Ovary (tissue), 9 donors: ENCODE measurements around the gene ESPN. TPM values are rescaled to one million over a fixed set of nuclear protein-coding genes. Genes with fewer than 3 reads are reported as not detected.

Experiments
- DNase-seq, 5 donors: peaks; one replicate each; pipeline ENCODE4 v3.0.0-alpha.2; 2019 to 2020
- H3K27ac ChIP-seq, 2 donors: fragments of 200-600 bp; one replicate each; pipeline versions ENCODE4 v1.5.1 to v1.8.0; 2019 to 2022
- H3K27me3 ChIP-seq: fragments of 200-600 bp; one replicate; pipeline ENCODE4 v1.8.0; 2022
- H3K36me3 ChIP-seq: fragments of 200-600 bp; sonication (generic); one replicate; pipeline ENCODE4 v1.5.1; 2019
- H3K4me1 ChIP-seq: one replicate; pipeline ENCODE4 v1.8.1; 2013; ENCODE audit warnings: mild to moderate bottlenecking, moderate library complexity; ENCODE audit not compliant: insufficient read depth
- H3K4me3 ChIP-seq: fragments of 200-600 bp; sonication (generic); one replicate; pipeline ENCODE4 v1.5.1; 2017
- H3K9me3 ChIP-seq, 2 donors: fragments of 200-600 bp in 1 of 2; sonication (generic) in 1 of 2; one replicate each; pipeline versions ENCODE4 v1.5.1 to v1.8.1; 2013 to 2019; ENCODE audit warnings: mild to moderate bottlenecking in 1 of 2, moderate library complexity in 1 of 2
- EP300 ChIP-seq: sonication (generic); formaldehyde crosslinking; IDR thresholded peaks from one replicate; pipeline ENCODE4 v1.6.1; 2017; ENCODE audit warnings: antibody characterized with exemption
- POLR2A ChIP-seq: fragments of 450-650 bp; IDR thresholded peaks from one replicate; pipeline ENCODE4 v1.6.1; 2017; ENCODE audit warnings: antibody characterized with exemption, mild to moderate bottlenecking, moderate library complexity
- WGBS, 3 donors: extraction: QIAGEN DNeasy Blood & Tissue Kit in 1 of 3; methylation state at CpG; one replicate each; pipeline versions ENCODE4 v1.1.5 to v1.1.7; 2013 to 2017; 5-methylcytosine and 5-hydroxymethylcytosine counted together
- intact Hi-C, 4 donors: fragments of 100-400 bp; cut with DNase I; formaldehyde crosslinking; loops; one replicate each; pipeline versions ENCODE4 v1.11.0 to v1.15.1; 2022 to 2023
- polyA plus RNA-seq, 2 donors: library from polyadenylated mRNA; stranded (reverse); fragments of 200-250 nt in 1 of 2; fragments of 350-450 nt in 1 of 2; fragmentation: Illumina TruSeq in 1 of 2; extraction: RNeasy Lipid Tissue Mini Kit (QIAGEN cat#74804) in 1 of 2; gene quantifications; one replicate each; pipeline ENCODE4 v1.2.3, GENCODE V29; 2013 to 2014
- total RNA-seq, 7 donors: library from RNA; depleted of rRNA in 2 of 7; stranded (reverse); fragments of >200 nt in 2 of 7; fragmentation: NEBNext Ultra II Directional in 3 of 7; extraction: Animal tissue kit (Norgen Biotek cat#: 25700) in 3 of 7; gene quantifications; one replicate each; pipeline versions ENCODE4 v1.1.0 to v1.2.4, GENCODE V29; 2016 to 2023
- TF ChIP-seq, protein P1 (sequence below), 3 donors: fragments of 450-650 bp in 2 of 3; fragments of 200-600 bp in 1 of 3; IDR thresholded peaks; one replicate each; pipeline versions ENCODE4 v1.5.1 to v1.8.0; 2016 to 2022; ENCODE audit warnings: antibody characterized with exemption in 3 of 3, mild to moderate bottlenecking in 1 of 3
- donor health status: DM: no; HTN: no; CAD: no; lungs with moderate emphysema.
- donor health status: DM: no; HTN: no; CAD: no.
- donor health status: Bipolar disorder and iron deficiency.
- donor health status: DM: yes; HTN: yes; CAD: no.
- donor health status: DM: no; HTN: no; CAD: no.
- donor health status: DM: yes; HTN: yes; CAD: no.

The ESPN gene
- total and polyA plus RNA-seq, 9 donors, result 0.11 to 46.2 (median 1.5) TPM; not detected in 1

DNA sequence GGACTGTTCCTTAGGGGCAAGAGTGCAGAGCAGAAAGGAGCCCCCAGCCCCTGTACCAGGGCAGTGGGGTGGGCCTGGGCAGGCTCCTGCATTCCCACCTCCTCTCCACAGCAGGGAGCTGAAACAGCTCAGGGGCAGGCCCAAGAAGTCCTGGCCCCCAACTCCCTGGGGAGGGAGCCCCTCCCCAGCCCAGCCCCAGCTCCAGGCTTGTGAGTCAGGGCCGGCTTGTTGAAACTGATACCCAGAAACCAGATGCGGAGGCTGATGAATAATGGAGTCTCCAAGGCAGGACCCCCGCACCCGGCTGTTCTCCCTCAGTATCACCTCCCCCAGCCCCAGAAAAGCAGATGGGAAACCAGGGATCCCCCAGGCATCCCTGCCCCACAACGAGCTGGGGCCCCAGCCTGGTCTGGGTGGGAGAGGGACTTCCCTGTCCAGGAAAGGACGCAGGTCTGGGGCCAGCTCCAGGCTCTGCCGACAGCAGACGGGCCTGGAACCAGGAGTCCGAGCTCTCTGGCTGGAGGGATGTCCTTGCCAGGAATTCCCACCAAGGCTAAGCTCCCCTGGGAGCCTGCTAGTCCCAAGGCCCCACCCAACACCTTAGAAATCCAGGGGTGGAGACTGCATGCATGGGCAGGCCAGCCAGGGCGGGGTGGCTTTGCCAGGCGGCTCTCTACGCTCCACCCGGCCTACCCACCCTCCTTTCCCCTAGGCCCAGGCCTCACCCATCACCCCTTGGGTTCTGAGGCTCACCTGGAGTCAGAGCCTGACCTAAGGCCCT is 64.2 kb downstream of the ESPN start:
- peaks cover 3% of the 10 kb centered on the region for H3K4me1 ChIP-seq
- WGBS, 3 donors, result 85 to 88% (median 86%) methylated on average over 12 to 13 of the region's 13 CpGs
- H3K4me3 ChIP-seq, result no peak overlapping the region
- DNase-seq, result no peak
- no peaks in the 10 kb centered on the region for H3K36me3 ChIP-seq
- intact Hi-C loops, result loop anchor here (5.0 to 10.0 kb wide), 3 partner anchors 154 to 159 kb away; no protein-coding TSS in a partner anchor
- H3K27me3 ChIP-seq, result no peaks in the 10 kb centered on the region
- H3K27ac ChIP-seq, result no peak overlapping the region
- no peaks in the 10 kb centered on the region for H3K9me3 ChIP-seq
- TF ChIP-seq, protein P1, sequence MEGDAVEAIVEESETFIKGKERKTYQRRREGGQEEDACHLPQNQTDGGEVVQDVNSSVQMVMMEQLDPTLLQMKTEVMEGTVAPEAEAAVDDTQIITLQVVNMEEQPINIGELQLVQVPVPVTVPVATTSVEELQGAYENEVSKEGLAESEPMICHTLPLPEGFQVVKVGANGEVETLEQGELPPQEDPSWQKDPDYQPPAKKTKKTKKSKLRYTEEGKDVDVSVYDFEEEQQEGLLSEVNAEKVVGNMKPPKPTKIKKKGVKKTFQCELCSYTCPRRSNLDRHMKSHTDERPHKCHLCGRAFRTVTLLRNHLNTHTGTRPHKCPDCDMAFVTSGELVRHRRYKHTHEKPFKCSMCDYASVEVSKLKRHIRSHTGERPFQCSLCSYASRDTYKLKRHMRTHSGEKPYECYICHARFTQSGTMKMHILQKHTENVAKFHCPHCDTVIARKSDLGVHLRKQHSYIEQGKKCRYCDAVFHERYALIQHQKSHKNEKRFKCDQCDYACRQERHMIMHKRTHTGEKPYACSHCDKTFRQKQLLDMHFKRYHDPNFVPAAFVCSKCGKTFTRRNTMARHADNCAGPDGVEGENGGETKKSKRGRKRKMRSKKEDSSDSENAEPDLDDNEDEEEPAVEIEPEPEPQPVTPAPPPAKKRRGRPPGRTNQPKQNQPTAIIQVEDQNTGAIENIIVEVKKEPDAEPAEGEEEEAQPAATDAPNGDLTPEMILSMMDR (IDR thresholded peaks at IDR 0.05), result no peak
- no peak for TF ChIP-seq POLR2A

DNA sequence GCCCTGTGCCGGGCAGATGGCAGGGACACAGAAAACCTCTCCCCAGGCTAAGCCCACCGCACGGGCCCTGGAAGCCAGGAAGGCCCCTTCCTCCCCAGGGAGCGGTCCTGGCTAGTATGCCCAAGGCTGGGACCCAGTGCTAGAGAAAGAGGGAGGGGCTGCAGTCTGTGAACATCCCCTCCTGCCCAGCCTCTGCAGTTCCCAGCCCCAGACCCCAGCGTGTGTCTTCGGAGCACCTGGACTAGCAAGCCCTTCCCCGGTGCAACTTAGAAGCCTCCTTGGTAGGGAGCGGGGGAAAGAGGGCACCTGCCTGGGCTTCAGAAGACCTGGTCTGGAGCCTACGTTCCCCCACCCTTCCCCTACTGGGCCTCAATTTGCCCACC is 64.8 kb downstream of the ESPN start:
- 75 to 80% (median 76%) methylated on average over 9 of the region's 9 CpGs for WGBS, 3 donors

DNA sequence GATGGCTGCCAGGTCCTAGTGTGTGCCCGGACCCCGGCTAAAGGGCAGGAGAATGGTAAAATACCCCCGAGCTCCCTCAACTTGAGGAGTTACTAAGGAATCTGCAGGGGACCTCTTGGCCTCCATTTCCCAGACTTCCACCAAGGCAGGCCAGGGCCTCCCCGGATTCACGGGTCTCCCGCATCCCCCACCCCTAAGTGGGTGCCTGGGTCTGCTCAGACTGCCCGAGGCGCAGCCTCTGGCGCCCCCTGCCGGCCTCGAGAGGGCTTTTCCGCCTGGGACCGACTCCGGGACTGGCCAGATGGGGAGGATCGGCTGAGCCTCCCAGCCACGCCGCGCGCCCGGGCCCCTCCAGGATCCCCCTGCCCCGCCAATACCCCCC is 65.2 kb downstream of the ESPN start:
- WGBS, 3 donors, result 13 to 14% (median 13%) methylated on average over 20 to 21 of the region's 21 CpGs
- Histone ChIP-seq H3K36me3 (no peaks in the 10 kb centered on the region), H3K4me3 (peak overlapping the region; percentile 65), H3K4me1 (peaks cover 3% of the 10 kb centered on the region), H3K9me3 (no peaks in the 10 kb centered on the region), H3K27ac (no peak overlapping the region), H3K27me3 (no peaks in the 10 kb centered on the region)
- no peak for TF ChIP-seq EP300
- TF ChIP-seq, protein P1 (IDR thresholded peaks at IDR 0.05), result peak; percentile 49 to 77 (median 59)
- DNase-seq, result peak; percentile 45 to 75 (median 65)
- intact Hi-C loops, result loop anchor here (5.0 to 10.0 kb wide), 4 partner anchors 65 to 158 kb away; partner anchors contain the start of genes NOL9 (in 1 of the 4) and TAS1R1 (in 1 of the 4)

More for the DNA sequence above, 64.8 kb downstream of the ESPN start:
- Histone ChIP-seq H3K27me3 (no peaks in the 10 kb centered on the region), H3K4me1 (peaks cover 3% of the 10 kb centered on the region), H3K9me3 (no peaks in the 10 kb centered on the region), H3K27ac (no peak overlapping the region), H3K4me3 (no peak overlapping the region), H3K36me3 (no peaks in the 10 kb centered on the region)
- no peak for DNase-seq
- TF ChIP-seq EP300, result no peak
- intact Hi-C loops, result loop anchor here (5.0 to 10.0 kb wide), 3 partner anchors 153 to 158 kb away; no protein-coding TSS in a partner anchor

DNA sequence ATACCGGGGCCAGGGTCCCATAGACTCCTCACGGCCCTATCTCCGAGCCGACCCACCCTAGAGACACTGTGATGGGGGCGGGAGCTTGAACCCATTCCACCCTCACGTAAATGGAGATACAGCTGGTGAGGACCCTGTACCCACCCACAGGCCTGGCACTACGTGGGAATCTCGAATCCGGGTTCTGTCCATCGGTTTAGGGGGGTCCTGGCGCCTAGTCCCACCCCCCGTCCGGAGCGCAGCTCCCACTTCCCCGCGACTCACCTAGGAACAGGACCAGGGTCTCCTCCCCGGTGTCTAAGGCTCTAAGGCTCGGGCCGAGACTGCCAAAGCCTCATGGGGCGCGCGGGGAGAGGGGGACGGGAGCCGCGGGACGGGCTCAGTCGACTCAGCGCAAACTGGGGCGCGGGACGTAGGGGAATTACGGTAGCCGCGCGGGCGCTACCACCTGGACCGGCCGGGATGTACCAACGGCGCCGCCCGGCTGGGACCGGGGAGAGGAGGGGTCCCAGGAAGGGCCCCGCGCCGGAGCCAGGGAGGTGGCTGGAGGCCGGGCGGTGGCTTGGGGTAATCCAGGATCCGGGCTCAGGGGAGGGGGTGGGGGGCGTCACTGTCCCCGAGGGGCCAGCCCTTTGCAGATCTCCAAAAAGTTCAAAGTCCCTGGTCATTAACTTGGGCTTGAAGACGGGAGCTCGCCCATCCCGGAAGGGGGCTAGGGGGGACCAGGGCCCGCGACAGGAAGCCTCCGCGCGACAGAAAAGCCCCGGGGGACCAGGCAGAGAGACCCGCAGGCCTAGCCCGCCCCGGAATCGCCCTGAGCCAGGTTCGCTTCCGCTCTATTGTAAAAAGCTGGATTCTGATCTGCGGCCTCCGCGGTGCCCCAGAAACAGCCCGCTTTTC is 65.9 kb downstream of the ESPN start:
- Histone ChIP-seq H3K4me3 (peak overlapping the region; percentile 65), H3K27ac (no peak overlapping the region), H3K27me3 (no peaks in the 10 kb centered on the region), H3K4me1 (peaks cover 3% of the 10 kb centered on the region), H3K36me3 (no peaks in the 10 kb centered on the region), H3K9me3 (no peaks in the 10 kb centered on the region)
- 1 to 3% (median 1%) methylated on average over 37 to 70 of the region's 70 CpGs for WGBS, 3 donors
- intact Hi-C loops, result loop anchor here in 1 of 4 donors (10.0 kb wide), 1 partner anchor 64 kb away; the partner anchor contains the start of genes NOL9 and TAS1R1
- no peak for TF ChIP-seq EP300
- no peak for TF ChIP-seq POLR2A
- TF ChIP-seq, protein P1 (IDR thresholded peaks at IDR 0.05), result no peak
- peak; percentile 57 to 79 (median 61) for DNase-seq
